ENCODE measurements around the gene PPP6R3.

- TF ChIP-seq CTCF (IDR thresholded peaks at IDR 0.05; ENCODE audit: poor library complexity) (no peak), EZH2 (IDR thresholded peaks at IDR 0.05; ENCODE audit: borderline replicate concordance) (no peak), EZH2phosphoT487 (IDR thresholded peaks at IDR 0.05; ENCODE audit: low read depth, severe bottlenecking, unreplicated experiment) (no peak)
Observed at GRCh38 chr11:68661014-68661413, 200.5 kb downstream of the PPP6R3 start.
